HG02943 (cell line): Measurements from ENCODE around the gene TRPC4.

ENCODE experiments used
- ATAC-seq: cut with Tn5 transposase; IDR thresholded peaks from one replicate; pipeline ENCODE4 v1.9.1; 2021; ENCODE audit warnings: mild to moderate bottlenecking, low read depth, moderate library complexity; ENCODE audit not compliant: unreplicated experiment

Gene TRPC4

GRCh38 chr13:37736045-37736444 lies 133.5 kb downstream of the TRPC4 start:
- no peak for ATAC-seq

GRCh38 chr13:37735293-37735692 lies 134.3 kb downstream of the TRPC4 start:
- no peak for ATAC-seq

DNA sequence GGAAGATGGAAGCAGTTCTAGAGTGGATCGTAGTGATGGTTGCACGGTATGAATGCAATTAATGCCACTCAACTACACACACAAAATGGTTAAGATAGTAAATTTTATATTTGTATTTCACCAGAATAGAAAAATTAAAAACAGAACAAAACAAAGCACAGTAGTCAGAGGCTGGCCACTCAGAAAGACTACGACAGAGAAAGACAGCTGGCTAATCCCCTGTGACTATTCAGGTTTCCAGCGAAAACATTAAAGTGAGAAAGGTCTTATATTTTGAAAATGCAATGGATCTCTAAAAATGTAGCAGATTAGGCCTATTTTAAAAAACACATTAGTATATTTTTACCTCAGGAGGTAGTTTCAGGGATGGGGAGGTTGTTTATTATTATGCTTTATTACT lies 139.7 kb downstream of the TRPC4 start:
- ATAC-seq, result no peak

DNA sequence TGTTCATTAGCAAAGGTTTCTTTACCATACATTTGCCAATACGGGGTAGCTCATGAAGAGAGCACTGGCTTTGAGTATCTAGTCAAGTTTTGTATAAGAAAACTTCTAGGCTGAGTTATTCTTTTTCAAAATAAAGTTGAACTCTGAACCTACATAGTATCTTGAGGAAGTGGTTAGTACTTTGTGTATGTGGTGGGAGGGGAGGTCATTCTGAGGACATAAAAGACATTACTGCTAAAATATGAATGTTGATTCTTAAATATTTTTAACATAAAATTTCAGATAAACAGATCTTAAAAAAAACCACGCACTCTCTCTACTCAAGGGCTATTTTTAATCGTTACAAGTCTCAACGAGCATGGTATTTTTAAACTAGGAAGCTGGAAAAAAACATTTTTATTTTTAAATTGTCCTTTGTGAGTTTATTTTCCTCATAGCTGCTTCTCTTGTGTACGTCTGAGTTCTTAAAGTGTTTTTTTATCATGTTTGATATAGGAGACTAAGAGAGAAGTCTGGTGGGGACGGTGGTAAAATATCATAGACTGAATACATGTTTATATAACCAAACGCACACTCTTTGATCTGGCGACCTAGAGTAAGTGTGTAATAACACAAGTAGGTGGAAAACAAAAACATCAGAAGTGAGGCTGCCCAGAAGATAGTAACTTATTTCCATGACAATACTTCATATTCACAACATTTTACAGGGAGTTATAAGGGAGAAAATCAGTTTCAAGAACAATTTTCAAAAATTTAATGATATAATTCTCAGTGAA lies 153.0 kb downstream of the TRPC4 start:
- no peak for ATAC-seq

DNA sequence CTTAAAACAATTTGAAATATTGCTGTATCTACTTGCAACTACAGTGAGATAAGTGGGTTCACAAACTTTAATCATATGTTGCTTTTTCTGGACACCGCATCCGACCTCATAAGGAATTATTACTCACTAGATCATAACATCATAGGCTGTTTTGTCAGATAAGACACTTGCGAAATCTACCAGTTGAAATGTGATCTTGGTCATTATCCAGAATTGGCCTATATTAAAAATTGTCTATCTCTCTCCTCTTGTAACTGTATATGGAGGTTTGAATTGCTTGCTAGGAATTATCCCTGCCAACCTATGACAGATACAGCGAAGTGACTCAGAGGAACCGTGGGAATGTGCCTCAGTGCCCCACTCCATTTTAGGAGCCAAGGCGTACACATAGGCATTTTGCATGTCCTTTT lies 154.0 kb downstream of the TRPC4 start:
- no peak for ATAC-seq

GRCh38 chr13:37709318-37709717 lies 160.3 kb downstream of the TRPC4 start:
- no peak for ATAC-seq

GRCh38 chr13:37707739-37708500 lies 161.7 kb downstream of the TRPC4 start:
- ATAC-seq, result no peak

- ATAC-seq, result no peak
Observed at GRCh38 chr13:37706041-37706440, 163.5 kb downstream of the TRPC4 start.

DNA sequence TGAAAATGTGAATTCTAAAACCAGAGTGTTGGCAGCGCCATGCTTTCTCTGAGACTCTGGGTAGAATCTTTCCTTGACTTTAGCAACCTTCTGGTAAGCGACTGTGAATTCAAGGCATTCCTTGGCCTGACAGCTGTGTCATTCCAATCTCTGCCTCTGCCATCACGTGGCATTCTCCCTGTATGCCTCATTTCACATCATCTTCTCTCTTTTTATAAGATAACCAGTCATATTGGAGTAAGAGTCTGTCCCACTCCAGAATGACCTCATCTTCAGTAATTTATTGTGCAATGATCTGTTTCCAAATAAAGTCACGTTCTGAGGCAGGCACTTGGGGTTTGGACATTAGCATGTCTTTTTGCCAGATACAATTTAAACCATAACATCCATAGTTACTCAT lies 167.6 kb downstream of the TRPC4 start:
- ATAC-seq, result no peak

DNA sequence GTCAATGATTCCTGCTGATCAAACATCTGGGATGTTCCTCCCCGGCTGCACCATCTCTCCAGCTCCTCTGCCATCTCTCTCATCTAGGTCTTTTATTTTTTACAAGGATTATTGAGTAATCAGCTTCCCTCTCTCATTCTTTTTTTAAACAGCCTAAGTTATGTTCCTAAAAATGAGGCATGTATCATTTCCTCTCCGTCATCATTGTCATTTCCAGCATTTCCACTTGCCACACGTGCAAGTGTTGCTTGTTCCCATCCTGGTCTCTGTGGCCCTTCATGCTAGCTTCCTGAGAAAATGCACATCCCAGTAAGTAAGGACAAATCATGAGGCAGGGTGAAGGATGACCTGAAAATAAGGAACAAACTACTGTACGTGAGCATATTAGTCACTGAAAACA lies 168.3 kb downstream of the TRPC4 start:
- no peak for ATAC-seq

DNA sequence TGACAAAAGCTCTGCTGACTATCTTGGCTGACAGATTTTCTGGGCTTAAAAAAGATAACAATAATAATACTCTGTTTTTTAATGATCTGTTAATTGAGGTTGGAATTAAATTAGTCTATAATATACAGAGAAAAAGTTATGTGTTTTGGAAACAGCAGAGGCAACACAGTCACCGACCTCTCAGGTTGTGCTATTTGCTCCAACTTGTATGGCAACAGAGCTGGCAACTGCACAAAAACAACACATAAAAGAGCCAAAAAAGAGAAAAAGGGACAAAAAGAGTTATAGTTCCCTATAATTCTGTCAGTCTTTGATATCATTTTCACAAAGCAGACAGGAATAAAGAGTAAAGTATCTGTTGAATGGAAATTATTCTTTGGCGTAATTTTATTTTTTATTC lies 168.7 kb downstream of the TRPC4 start:
- no peak for ATAC-seq

DNA sequence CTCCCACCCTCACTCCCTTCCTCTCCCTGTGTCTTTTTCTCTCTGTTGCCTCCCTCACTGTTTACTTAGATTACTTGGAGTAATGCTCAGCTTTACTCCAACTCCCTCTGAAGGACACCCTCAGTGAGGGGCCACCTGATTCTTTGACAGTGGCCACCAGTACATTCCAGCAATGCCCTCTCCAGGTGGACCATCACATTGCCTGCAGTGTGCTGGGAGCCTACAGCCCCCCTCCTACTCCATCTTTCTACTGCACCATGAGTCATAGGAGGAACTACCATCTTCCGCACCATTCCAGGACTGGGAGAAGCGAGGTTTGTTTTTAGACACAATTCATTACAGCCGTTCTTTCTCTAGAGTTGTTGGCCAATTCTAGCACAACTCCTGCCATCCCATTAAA lies 174.4 kb downstream of the TRPC4 start:
- ATAC-seq, result no peak

GRCh38 chr13:37690361-37690760 lies 179.2 kb downstream of the TRPC4 start:
- ATAC-seq, result no peak

DNA sequence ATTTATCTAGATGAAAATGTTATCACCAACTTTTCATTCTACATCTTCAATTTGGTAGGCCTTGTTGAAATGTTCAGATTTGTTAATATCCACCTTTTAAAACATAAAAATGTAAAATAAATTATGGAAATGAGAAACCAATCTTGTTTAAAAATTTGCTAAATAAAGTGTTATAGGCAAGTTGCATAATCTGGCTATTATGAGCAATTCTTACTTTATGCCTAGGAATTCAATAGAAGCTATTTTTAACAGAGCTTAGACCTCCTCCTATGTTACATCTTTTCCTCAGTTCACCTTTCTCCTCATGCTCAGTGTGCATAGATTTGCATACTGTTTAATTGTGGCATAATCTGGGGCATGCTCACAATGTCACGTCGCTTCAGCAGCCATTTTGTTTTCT lies 183.1 kb downstream of the TRPC4 start:
- no peak for ATAC-seq

GRCh38 chr13:37685206-37685605 lies 184.4 kb downstream of the TRPC4 start:
- ATAC-seq, result no peak

GRCh38 chr13:37682496-37682895 lies 187.1 kb downstream of the TRPC4 start:
- ATAC-seq, result no peak

DNA sequence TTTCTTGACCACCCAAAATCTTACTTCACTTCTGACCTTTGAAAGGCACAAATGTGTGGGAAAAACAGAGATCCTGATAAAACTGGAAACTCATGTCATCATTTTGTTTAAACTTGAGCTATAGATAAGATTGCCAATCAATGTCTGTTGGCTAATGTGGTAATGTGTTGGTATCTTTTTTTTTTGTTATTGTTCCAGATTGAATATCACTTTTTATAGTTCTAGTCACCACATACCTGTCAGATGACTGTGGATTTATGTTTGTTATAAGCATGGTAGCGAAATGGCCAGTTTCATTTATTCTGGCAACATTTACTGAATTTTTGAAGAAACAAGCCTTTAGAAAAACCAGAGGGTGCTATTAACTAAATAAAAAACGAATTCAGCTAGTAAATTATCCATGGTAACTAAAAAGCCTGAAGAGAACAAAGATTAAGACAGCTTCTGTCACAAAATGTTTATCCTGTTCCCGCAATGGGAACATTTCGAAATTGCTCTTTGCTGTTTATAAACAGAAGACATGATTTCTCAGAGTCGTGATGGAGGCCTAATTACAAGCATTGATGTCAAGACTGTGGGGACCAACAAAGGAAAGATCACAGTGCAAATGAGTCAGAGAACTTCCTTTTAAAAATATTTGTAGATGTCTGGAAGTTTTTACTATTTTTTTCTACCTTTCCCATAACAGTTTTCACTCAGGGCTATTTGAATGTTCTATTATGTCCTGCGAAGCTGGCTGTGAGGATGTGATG lies 188.1 kb downstream of the TRPC4 start:
- no peak for ATAC-seq

DNA sequence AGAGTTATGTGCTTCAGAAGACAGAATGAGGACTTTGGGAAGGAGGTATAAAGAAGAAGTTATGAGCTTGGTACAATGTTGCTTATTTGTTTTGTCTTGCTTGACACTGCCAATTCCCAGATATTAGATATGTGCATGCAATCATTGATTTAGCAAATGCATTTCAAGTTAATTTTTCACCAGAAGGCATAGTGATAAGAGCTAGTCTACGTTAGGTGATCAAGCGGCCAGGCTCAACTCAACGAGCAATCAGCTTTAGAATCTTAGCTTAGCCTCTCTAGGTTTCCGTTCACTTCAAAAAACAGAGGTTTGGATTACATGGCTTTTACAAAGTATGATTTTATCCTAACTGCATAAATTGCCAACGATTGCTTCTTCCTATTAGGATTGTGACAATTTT lies 189.4 kb downstream of the TRPC4 start:
- ATAC-seq, result no peak

DNA sequence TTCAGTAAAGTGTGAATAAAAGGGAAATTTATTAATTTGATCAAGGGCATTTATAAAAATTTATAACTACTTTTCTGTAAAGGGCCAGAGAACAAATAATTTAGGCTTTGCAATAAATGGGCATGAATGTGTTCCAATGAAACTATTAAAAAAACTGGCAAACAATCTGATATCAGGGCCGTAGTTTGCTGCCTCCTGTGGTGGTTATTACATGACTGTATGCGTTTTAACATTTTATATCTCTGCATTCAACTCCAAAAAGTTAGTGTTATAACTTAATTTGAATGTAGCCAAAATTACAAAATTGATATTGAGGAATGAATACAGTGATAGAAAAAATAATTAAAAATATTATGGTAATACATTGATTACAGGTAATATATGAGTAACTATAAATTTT lies 190.5 kb downstream of the TRPC4 start:
- no peak for ATAC-seq

DNA sequence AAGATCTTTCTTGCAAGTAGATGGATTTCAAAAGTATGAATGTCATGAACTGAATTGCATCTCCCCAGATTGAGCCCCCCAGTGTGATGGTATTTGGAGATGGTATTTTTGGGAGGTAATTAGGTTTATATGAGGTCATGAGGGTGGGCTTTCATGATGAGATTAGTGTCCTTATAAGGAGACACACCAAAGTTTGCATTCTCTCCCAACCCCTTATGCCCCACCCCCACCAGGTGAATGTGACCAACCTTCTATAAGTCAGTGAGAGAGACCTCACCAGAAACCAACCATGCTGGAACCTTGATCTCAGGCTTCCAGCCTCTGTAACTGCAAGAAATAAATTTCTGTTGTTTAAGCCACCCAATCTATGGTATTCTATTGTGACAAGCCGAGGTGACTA lies 199.7 kb downstream of the TRPC4 start:
- no peak for ATAC-seq

- ATAC-seq, result no peak
Observed at GRCh38 chr13:37667702-37668101, 201.9 kb downstream of the TRPC4 start.
